Measurements from ENCODE around the gene IFRD2.
"Not testable (repeated sequence)": the region's sequence is repeated elsewhere in the genome, so short reads cannot be mapped to it uniquely, and the experiment has no call there.

The IFRD2 gene

GRCh38 chr3:50299929-50300680 lies 7.9 kb upstream of the IFRD2 start:
- DNase-seq = no peak

- no peak for DNase-seq
Measured at GRCh38 chr3:50299638-50299928, 7.4 kb upstream of the IFRD2 start.

- peak; percentile 97 to 99 for DNase-seq
Measured at GRCh38 chr3:50298836-50299637, 6.8 kb upstream of the IFRD2 start, which contains the start of the genes HYAL3 and NAA80. TSS of gene HYAL3 (minus strand) at chr3:50299405. CDS start at chr3:50295602, 3,803 bp downstream. TSS of gene NAA80 (minus strand) at chr3:50299405. CDS start at chr3:50297463, 1,942 bp downstream.

- DNase-seq = no peak
Measured at GRCh38 chr3:50297896-50298725, 5.9 kb upstream of the IFRD2 start.

GRCh38 chr3:50297384-50297775 lies 5.2 kb upstream of the IFRD2 start:
- no peak for DNase-seq

- DNase-seq = no peak
Measured at GRCh38 chr3:50296721-50297383, 4.6 kb upstream of the IFRD2 start.

GRCh38 chr3:50295553-50296431 lies 3.6 kb upstream of the IFRD2 start:
- no peak for DNase-seq

GRCh38 chr3:50294492-50295403 lies 2.5 kb upstream of the IFRD2 start:
- no peak for DNase-seq

- DNase-seq = no peak
Measured at GRCh38 chr3:50294089-50294488, 1.9 kb upstream of the IFRD2 start.

- no peak for DNase-seq
Measured at GRCh38 chr3:50293079-50293801, 1.0 kb upstream of the IFRD2 start.

GRCh38 chr3:50290161-50290641 lies 2.0 kb downstream of the IFRD2 start:
- no peak for DNase-seq

GRCh38 chr3:50289130-50289529 lies 3.1 kb downstream of the IFRD2 start:
- no peak for DNase-seq

- DNase-seq = no peak
Measured at GRCh38 chr3:50288387-50289007, 3.7 kb downstream of the IFRD2 start.

- no peak for DNase-seq
Measured at GRCh38 chr3:50287262-50287661, 5.0 kb downstream of the IFRD2 start.

- DNase-seq = no peak
Measured at GRCh38 chr3:50286322-50287227, 5.7 kb downstream of the IFRD2 start.

- not testable (repeated sequence) for DNase-seq
Measured at GRCh38 chr3:50284121-50284520, 8.1 kb downstream of the IFRD2 start.

GRCh38 chr3:50279255-50280016 lies 12.8 kb downstream of the IFRD2 start:
- no peak for DNase-seq
